Measurements from ENCODE around the gene CACFD1.

CACFD1 gene

DNA sequence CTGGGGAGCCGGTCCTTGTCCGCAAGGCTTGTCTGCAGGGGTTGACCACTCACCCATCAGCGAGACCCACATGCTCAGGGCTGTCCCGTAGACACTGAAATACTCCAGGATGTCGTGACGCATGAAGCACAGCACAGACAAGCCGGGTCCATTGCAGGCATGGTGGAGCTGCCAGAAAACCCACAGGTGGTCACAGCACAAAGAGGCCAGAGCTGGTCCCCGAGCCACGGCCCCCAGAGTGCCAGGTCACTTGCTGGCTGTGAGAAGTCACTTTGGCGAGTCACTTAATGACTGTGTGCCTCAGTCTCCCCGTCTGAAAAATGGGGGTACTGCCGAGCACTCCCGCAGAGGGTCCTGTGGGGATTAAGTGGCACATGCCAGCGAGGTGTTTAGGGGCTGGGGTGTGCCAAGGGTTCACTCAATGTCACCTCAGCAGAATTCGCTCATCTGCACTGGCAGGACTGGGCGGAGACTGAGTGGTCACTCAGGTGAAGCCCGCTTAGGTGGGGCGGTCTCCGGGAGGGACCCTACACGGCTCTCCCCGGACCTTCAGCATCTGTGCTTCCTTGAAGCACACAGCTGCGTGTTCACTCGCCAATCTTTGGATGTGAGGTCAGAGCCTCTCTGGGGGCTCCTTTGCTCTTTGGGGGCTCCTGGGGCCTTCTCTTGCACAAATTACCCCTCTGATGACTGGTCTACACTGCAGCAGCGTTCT is 60.5 kb downstream of the CACFD1 start:
- DNase-seq = no peak

Data from stimulated activated CD4-positive, alpha-beta T cell treated with anti-CD3 and anti-CD28 coated beads, Interleukin-2, amount 100 ng/mL, for 24 hours (primary cell).